ENCODE results near the gene OR5M3. TPM values are rescaled to one million over a fixed set of nuclear protein-coding genes. Genes with fewer than 3 reads are reported as not detected.

Gene OR5M3
- total RNA-seq: not detected in 2 replicates

DNA sequence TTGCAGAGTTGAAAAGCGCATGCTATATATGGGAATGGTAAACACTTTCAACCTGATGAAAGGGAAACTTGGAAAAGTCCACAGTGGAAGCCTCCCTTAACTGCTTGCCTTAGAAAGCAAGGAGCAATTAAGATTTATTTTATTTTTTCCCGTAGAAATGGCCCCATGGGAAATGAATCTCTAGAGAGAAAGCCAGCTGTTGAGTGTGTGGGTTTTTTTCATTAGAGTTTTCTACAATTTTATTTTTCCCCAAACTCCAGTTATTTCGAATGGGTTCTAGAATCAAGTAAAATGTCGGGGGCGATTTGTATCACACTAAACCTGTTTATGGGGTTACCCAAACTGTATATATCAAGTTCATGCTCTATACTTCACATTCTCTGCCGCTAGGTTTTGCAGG, at the start of gene OR5M3:
TSS of gene OR5M3 (minus strand) at position 101 of the 400 bp plus-strand sequence. CDS start 2,855 bp downstream, outside the sequence.
- H3K4me3 Mint-ChIP-seq: no peak within 1 kb of the TSS
- H3K4me1 Mint-ChIP-seq: no peaks in the 10 kb centered on the region
- no peaks in the 10 kb centered on the region for H3K36me3 Mint-ChIP-seq (ENCODE audit: low read depth)
- intact Hi-C loops (cut with micrococcal nuclease): no loop called here
- DNase-seq: no peak
- H3K9me3 Mint-ChIP-seq: peaks cover 4% of the 10 kb centered on the region
- no peak within 1 kb of the TSS for H3K27ac Mint-ChIP-seq
- no peaks in the 10 kb centered on the region for H3K27me3 Mint-ChIP-seq

DNA sequence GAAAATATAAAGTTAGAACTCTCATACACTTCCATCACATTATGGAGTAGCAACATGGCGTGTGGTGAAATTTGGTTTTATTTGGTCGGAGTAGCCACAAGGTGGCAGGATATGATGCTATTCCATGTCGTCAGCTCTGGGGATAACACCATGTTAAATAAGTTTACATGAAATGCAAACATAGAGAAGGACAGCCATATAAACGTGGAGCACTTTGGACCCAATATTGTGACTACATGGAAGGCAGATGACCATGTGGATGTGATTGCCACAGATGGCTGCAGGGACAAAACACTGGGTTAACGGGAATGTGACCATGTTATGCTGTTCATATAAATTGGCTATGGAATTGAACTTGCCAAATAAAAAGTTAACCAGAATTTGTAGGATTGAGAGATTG, 48.9 kb upstream of the OR5M3 start:
- no peaks in the 10 kb centered on the region for H3K27me3 Mint-ChIP-seq
- no peak overlapping the region for H3K4me3 Mint-ChIP-seq
- no peak for DNase-seq
- H3K9me3 Mint-ChIP-seq: peaks cover 12% of the 10 kb centered on the region
- H3K36me3 Mint-ChIP-seq (ENCODE audit: low read depth): no peaks in the 10 kb centered on the region
- H3K27ac Mint-ChIP-seq: no peak overlapping the region
- intact Hi-C loops (cut with micrococcal nuclease): no loop called here
- no peaks in the 10 kb centered on the region for H3K4me1 Mint-ChIP-seq

DNA sequence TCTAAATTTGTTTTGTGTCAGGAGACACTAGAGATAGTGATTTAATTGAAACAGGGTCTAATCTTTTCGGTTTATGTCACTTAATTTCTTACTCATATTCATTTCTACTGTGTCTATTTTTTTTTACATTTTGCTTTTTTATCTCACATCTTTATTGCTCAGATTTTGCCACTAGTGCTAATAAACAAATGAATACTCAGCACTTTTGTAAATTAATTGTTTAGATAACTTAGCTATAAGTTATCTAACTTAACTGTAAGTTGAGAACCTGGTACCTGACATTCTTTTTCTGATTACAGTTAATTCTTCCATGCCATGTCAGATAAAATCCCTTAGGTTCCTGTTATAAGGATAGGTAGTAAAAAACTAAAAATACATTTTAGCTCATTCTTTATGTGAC, 40.1 kb upstream of the OR5M3 start:
- DNase-seq: no peak
- intact Hi-C loops (cut with micrococcal nuclease): no loop called here
- Mint-ChIP-seq H3K9me3 (peaks cover 14% of the 10 kb centered on the region), H3K4me3 (no peak overlapping the region), H3K36me3 (ENCODE audit: low read depth) (no peaks in the 10 kb centered on the region), H3K27me3 (no peaks in the 10 kb centered on the region), H3K4me1 (no peaks in the 10 kb centered on the region), H3K27ac (no peak overlapping the region)

DNA sequence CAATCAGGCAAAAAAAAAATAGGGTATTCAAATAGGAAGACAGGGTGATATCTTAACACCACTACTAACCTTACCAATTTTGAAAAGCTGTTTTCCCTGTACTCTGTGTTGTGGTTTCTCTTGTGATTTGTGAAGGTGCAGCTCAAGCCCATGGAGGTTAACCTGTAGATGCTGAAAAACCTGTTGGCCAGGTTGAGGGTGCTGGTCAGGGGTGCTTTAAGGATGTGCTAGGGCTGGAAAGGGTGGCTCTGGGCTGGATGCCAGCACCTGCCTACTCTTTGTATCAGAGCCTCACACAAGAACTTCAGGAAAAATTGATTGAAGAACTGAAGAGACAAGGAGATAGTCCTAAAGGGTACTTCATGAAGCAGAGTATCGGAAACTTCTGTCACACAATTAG, 36.3 kb upstream of the OR5M3 start:
- H3K4me1 Mint-ChIP-seq: no peaks in the 10 kb centered on the region
- intact Hi-C loops (cut with micrococcal nuclease): no loop called here
- DNase-seq: no peak
- H3K4me3 Mint-ChIP-seq: no peak overlapping the region
- peaks cover 10% of the 10 kb centered on the region for H3K9me3 Mint-ChIP-seq
- no peak overlapping the region for H3K27ac Mint-ChIP-seq
- H3K36me3 Mint-ChIP-seq (ENCODE audit: low read depth): no peaks in the 10 kb centered on the region
- H3K27me3 Mint-ChIP-seq: no peaks in the 10 kb centered on the region

GRCh38 chr11:56497010-56497409, 23.9 kb upstream of the OR5M3 start:
- no peaks in the 10 kb centered on the region for H3K4me1 Mint-ChIP-seq
- DNase-seq: no peak
- intact Hi-C loops (cut with micrococcal nuclease): no loop called here
- no peak overlapping the region for H3K4me3 Mint-ChIP-seq
- no peak overlapping the region for H3K27ac Mint-ChIP-seq
- peaks cover 8% of the 10 kb centered on the region for H3K9me3 Mint-ChIP-seq
- no peaks in the 10 kb centered on the region for H3K36me3 Mint-ChIP-seq (ENCODE audit: low read depth)
- no peaks in the 10 kb centered on the region for H3K27me3 Mint-ChIP-seq

DNA sequence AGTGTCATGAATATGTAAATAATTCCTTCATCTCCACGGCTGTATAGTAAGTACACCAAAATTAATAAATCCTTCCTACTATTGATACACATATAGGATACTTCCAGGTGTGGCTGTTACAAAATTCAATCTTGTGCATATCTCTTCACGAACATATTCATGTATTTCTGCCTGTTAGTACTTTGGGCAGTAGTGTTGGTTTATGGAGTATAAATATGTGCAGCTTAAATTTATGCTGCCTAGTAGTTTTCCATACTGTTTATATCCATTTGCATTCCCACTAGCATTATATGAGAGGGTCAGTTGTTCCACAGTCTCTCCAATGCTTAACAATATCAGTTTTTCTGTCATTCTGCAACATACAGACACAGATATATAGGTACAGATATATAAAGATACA, 22.0 kb upstream of the OR5M3 start:
- intact Hi-C loops (cut with micrococcal nuclease): no loop called here
- Mint-ChIP-seq H3K36me3 (ENCODE audit: low read depth) (no peaks in the 10 kb centered on the region), H3K27ac (no peak overlapping the region), H3K4me1 (no peaks in the 10 kb centered on the region), H3K9me3 (peaks cover 13% of the 10 kb centered on the region), H3K27me3 (no peaks in the 10 kb centered on the region), H3K4me3 (no peak overlapping the region)
- no peak for DNase-seq

DNA sequence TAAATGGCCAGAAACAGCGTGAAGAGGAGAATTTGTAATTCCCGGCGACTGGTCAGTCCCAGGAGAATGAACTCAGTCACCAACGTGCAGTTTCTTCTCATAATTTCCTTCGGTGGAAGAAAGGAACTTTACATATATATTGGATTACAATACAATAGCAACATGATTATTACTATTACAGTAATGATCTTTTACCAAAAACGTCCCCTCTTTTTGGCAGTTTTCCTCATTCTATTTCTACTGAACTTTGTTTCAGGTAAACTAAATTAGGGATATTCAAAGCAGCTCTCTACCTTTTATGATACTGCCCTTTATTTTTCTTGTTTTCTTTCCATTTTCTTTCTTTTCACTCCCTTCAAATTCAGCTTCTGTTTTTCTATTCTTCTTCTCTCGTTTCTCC, 18.1 kb upstream of the OR5M3 start, which contains the start of gene OR5M8:
TSS of gene OR5M8 (minus strand) at position 101 of the 400 bp plus-strand sequence. CDS start at position 101, 0 bp downstream.
- H3K4me3 Mint-ChIP-seq: no peak within 1 kb of the TSS
- no peaks in the 10 kb centered on the region for H3K4me1 Mint-ChIP-seq
- H3K36me3 Mint-ChIP-seq (ENCODE audit: low read depth): no peaks in the 10 kb centered on the region
- no peaks in the 10 kb centered on the region for H3K27me3 Mint-ChIP-seq
- no peak for DNase-seq
- intact Hi-C loops (cut with micrococcal nuclease): no loop called here
- H3K27ac Mint-ChIP-seq: no peak within 1 kb of the TSS
- H3K9me3 Mint-ChIP-seq: peaks cover 12% of the 10 kb centered on the region

GRCh38 chr11:56486801-56487200, 13.6 kb upstream of the OR5M3 start:
- intact Hi-C loops (cut with micrococcal nuclease): no loop called here
- peaks cover 18% of the 10 kb centered on the region for H3K9me3 Mint-ChIP-seq
- no peak overlapping the region for H3K4me3 Mint-ChIP-seq
- H3K4me1 Mint-ChIP-seq: no peaks in the 10 kb centered on the region
- H3K36me3 Mint-ChIP-seq (ENCODE audit: low read depth): no peaks in the 10 kb centered on the region
- H3K27me3 Mint-ChIP-seq: no peaks in the 10 kb centered on the region
- no peak for DNase-seq
- no peak overlapping the region for H3K27ac Mint-ChIP-seq

DNA sequence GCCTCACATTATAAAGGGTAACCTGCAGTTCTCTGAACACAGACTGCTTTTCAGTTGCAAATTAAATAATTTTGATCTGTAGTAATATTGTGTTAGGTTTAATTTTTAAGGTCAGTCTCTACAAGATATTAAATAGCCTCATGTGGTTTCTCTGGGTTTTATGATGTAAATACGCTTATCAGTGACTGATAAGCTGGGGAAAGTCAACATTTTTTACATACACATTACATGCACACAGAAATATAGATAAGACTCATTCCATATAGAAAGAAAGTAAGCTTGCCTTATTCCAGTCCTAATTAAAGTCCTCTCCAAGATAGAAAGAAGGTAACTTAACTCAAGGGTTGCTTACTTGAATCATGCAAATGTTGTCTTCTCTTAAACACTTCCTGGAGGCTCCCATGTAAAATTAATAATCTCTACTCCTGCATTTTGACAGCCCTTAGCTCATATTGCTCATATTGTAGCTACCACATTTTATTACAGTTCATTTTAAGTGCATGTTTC, 1.6 kb upstream of the OR5M3 start:
- no peak overlapping the region for H3K4me3 Mint-ChIP-seq
- intact Hi-C loops (cut with micrococcal nuclease): no loop called here
- no peaks in the 10 kb centered on the region for H3K4me1 Mint-ChIP-seq
- peaks cover 10% of the 10 kb centered on the region for H3K9me3 Mint-ChIP-seq
- H3K36me3 Mint-ChIP-seq (ENCODE audit: low read depth): no peaks in the 10 kb centered on the region
- DNase-seq: no peak
- H3K27ac Mint-ChIP-seq: no peak overlapping the region
- no peaks in the 10 kb centered on the region for H3K27me3 Mint-ChIP-seq

- Mint-ChIP-seq H3K4me3 (no peak overlapping the region), H3K27ac (no peak overlapping the region), H3K4me1 (no peaks in the 10 kb centered on the region), H3K27me3 (no peaks in the 10 kb centered on the region), H3K9me3 (peaks cover 3% of the 10 kb centered on the region), H3K36me3 (ENCODE audit: low read depth) (no peaks in the 10 kb centered on the region)
- intact Hi-C loops (cut with micrococcal nuclease): no loop called here
- no peak for DNase-seq
These were observed 16.1 kb downstream of the OR5M3 start for GRCh38 chr11:56457076-56457475.

DNA sequence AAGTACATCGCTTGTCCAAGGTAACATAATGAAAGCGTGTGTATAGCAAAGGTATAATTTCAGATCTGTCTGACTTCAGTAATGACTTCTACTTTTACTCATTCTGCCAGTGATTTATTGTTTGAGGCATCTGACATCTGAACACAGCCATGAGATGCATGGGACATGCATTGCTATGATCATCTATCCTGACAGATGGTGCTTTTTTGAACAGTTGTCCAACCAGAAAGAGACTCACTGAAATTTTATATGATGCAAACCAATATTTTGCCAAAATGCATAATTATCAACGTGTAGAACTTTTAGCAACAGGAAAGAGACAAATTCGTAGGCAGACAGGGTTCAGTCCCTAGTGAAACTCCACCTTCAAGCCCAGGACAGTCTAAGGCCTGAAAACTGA, 19.6 kb downstream of the OR5M3 start:
- Mint-ChIP-seq H3K9me3 (peaks cover 7% of the 10 kb centered on the region), H3K27ac (no peak overlapping the region), H3K4me3 (no peak overlapping the region), H3K36me3 (ENCODE audit: low read depth) (no peaks in the 10 kb centered on the region), H3K4me1 (no peaks in the 10 kb centered on the region), H3K27me3 (no peaks in the 10 kb centered on the region)
- intact Hi-C loops (cut with micrococcal nuclease): no loop called here
- DNase-seq: no peak

Other genes with a start within 250 kb of the OR5M3 start
- gene OR5T2, start 239.1 kb downstream of the OR5M3 start, total RNA-seq: not detected in 2 replicates
- gene OR5T3, start 221.1 kb downstream of the OR5M3 start, total RNA-seq: not detected in 2 replicates
- gene OR5T1, start 199.2 kb downstream of the OR5M3 start, total RNA-seq: not detected in 2 replicates
- gene OR8H1, start 181.1 kb downstream of the OR5M3 start, total RNA-seq: not detected in 2 replicates
- not detected in 2 replicates for gene OR8K3, start 158.2 kb downstream of the OR5M3 start, total RNA-seq
- gene OR8K1, start 127.3 kb downstream of the OR5M3 start, total RNA-seq: not detected in 2 replicates
- gene OR8J1, start 119.1 kb downstream of the OR5M3 start, total RNA-seq: not detected in 2 replicates
- not detected in 2 replicates for gene OR8U1, start 97.7 kb downstream of the OR5M3 start, total RNA-seq
- gene OR5AL1, start 60.7 kb downstream of the OR5M3 start, total RNA-seq: not detected in 2 replicates
- not detected in 2 replicates for gene OR5M8, start 18.0 kb upstream of the OR5M3 start, total RNA-seq
- gene OR5M11, start 69.9 kb upstream of the OR5M3 start, total RNA-seq: not detected in 2 replicates
- not detected in 2 replicates for gene OR5M10, start 104.4 kb upstream of the OR5M3 start, total RNA-seq
- gene OR5M1, start 141.5 kb upstream of the OR5M3 start, total RNA-seq: not detected in 2 replicates
- not detected in 2 replicates for gene OR5AP2, start 169.1 kb upstream of the OR5M3 start, total RNA-seq
- gene OR5AR1, start 190.3 kb upstream of the OR5M3 start, total RNA-seq: not detected in 2 replicates
- not detected in 2 replicates for gene OR9G1, start 225.7 kb upstream of the OR5M3 start, total RNA-seq